Ascending aorta (tissue), 2 donors: ENCODE results near the gene WWC2. TPM values are rescaled to one million over a fixed set of nuclear protein-coding genes. Genes with fewer than 3 reads are reported as not detected.

Experiments
- DNase-seq, 2 donors: peaks; one replicate each; pipeline ENCODE4 v3.0.0-alpha.2; 2019; ENCODE audit warnings: low spot score in 2 of 2
- H3K27ac ChIP-seq, 2 donors: fragments of 200-600 bp; sonication (generic); one replicate each; pipeline ENCODE4 v1.5.1; 2016 to 2017; ENCODE audit warnings: mild to moderate bottlenecking in 1 of 2
- H3K27me3 ChIP-seq: fragments of 200-600 bp; sonication (generic); one replicate; pipeline ENCODE4 v1.5.1; 2017
- H3K36me3 ChIP-seq, 2 donors: fragments of 200-600 bp; sonication (generic); one replicate each; pipeline ENCODE4 v1.5.1; 2016
- H3K4me1 ChIP-seq, 2 donors: fragments of 200-600 bp; sonication (generic); one replicate each; pipeline ENCODE4 v1.5.1; 2016 to 2017; ENCODE audit warnings: mild to moderate bottlenecking in 1 of 2
- H3K4me3 ChIP-seq, 2 donors: fragments of 200-600 bp; sonication (generic); one replicate each; pipeline ENCODE4 v1.5.1; 2016 to 2017; ENCODE audit warnings: mild to moderate bottlenecking in 1 of 2
- H3K9me3 ChIP-seq, 2 donors: fragments of 200-600 bp; sonication (generic); one replicate each; pipeline ENCODE4 v1.5.1; 2016
- intact Hi-C: fragments of 100-400 bp; cut with DNase I; formaldehyde crosslinking; loops from one replicate; pipeline ENCODE4 v1.15.1; 2023
- total RNA-seq: library from RNA; depleted of rRNA; stranded (reverse); fragments of >200 nt; gene quantifications from one replicate; pipeline ENCODE4 v1.1.0, GENCODE V29; 2016
- TF ChIP-seq, protein P1 (sequence below), 3 experiments: fragments of 200-600 bp in 2 of 3; fragments of 450-650 bp in 1 of 3; sonication (generic) in 2 of 3; IDR thresholded peaks; one replicate each; pipeline ENCODE4 v1.5.1; 2016 to 2019; ENCODE audit warnings: antibody characterized with exemption in 3 of 3, mild to moderate bottlenecking in 1 of 3, moderate library complexity in 1 of 3

WWC2 gene
- total RNA-seq, 1 donor from 2014 or later, result 3.8 TPM

DNA sequence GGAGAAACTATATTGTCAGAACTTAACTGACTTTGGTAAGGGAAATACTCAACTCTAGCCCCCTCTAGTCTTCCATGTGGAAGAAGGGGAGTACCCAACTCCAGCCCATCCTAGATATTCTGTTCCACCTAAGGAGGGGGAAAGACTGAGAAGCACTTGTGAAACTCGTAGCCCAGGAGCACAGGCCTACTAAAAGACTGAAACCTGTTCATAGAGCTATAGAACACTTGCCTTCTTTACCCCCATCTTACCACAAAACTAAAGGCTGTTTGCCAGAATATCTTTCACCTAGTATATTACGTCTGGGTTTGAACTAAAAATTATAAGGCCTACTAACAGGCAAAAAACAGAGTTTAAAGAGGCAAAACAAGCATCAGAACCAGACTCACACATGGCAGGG is 205.5 kb downstream of the WWC2 start:
- TF ChIP-seq, protein P1, sequence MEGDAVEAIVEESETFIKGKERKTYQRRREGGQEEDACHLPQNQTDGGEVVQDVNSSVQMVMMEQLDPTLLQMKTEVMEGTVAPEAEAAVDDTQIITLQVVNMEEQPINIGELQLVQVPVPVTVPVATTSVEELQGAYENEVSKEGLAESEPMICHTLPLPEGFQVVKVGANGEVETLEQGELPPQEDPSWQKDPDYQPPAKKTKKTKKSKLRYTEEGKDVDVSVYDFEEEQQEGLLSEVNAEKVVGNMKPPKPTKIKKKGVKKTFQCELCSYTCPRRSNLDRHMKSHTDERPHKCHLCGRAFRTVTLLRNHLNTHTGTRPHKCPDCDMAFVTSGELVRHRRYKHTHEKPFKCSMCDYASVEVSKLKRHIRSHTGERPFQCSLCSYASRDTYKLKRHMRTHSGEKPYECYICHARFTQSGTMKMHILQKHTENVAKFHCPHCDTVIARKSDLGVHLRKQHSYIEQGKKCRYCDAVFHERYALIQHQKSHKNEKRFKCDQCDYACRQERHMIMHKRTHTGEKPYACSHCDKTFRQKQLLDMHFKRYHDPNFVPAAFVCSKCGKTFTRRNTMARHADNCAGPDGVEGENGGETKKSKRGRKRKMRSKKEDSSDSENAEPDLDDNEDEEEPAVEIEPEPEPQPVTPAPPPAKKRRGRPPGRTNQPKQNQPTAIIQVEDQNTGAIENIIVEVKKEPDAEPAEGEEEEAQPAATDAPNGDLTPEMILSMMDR (IDR thresholded peaks at IDR 0.05), result no peak
- H3K4me1 ChIP-seq, result no peaks in the 10 kb centered on the region

DNA sequence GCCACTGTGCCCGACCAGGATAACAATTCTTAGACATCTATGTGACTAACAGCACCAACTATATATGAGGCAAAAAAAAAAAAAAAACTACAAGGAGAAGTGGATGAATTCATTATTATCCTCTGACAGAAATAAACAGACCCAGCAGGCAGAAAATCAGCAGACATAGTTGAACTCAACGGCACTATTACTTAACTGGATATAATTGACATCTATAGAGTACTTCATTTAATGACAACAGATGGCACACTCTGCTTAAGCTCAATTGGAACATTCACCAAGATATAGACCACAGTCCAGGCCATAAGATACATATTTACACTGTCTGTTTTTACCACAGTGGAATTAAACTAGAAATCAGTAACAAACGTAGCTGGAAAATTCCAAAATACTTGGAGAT is 207.8 kb downstream of the WWC2 start:
- H3K4me1 ChIP-seq, result no peaks in the 10 kb centered on the region
- H3K9me3 ChIP-seq, result no peaks in the 10 kb centered on the region
- TF ChIP-seq, protein P1 (IDR thresholded peaks at IDR 0.05), result no peak
- H3K27ac ChIP-seq, result no peak overlapping the region
- intact Hi-C loops, result no loop called here
- no peaks in the 10 kb centered on the region for H3K27me3 ChIP-seq
- DNase-seq, result no peak
- H3K36me3 ChIP-seq, result peaks cover 0 to 18% of the 10 kb centered on the region in 2 donors
- no peak overlapping the region for H3K4me3 ChIP-seq

More for the DNA sequence above, 205.5 kb downstream of the WWC2 start:
- no peak for DNase-seq
- Histone ChIP-seq H3K27ac (no peak overlapping the region), H3K27me3 (no peaks in the 10 kb centered on the region), H3K9me3 (no peaks in the 10 kb centered on the region), H3K36me3 (peaks cover 0 to 16% of the 10 kb centered on the region in 2 donors), H3K4me3 (no peak overlapping the region)
- intact Hi-C loops, result no loop called here

DNA sequence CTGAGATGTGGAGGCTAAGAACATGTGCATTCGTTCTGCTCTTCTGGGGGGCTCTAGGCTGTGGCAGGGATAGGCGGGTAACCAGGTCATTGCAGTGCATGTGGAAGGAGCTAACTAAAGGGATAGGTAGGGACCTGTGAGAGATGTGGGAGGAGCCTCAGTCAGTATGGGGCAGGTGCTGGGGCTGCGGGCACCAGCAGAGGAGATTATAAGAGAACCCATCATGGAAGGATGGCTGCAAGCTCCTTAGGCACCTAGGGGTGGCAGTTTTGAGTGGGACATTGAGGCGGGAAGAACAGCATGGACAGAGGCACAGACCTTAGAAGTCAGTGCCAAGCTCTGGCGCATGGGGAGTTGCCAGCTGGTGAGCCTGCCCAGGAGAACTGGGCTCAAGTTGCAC is 213.8 kb downstream of the WWC2 start:
- TF ChIP-seq, protein P1 (IDR thresholded peaks at IDR 0.05), result no peak
- DNase-seq, result no peak
- Histone ChIP-seq H3K4me1 (no peaks in the 10 kb centered on the region), H3K27ac (no peak overlapping the region), H3K36me3 (peaks cover 12 to 51% of the 10 kb centered on the region in 2 donors), H3K27me3 (no peaks in the 10 kb centered on the region), H3K4me3 (no peak overlapping the region), H3K9me3 (no peaks in the 10 kb centered on the region)
- intact Hi-C loops, result no loop called here

DNA sequence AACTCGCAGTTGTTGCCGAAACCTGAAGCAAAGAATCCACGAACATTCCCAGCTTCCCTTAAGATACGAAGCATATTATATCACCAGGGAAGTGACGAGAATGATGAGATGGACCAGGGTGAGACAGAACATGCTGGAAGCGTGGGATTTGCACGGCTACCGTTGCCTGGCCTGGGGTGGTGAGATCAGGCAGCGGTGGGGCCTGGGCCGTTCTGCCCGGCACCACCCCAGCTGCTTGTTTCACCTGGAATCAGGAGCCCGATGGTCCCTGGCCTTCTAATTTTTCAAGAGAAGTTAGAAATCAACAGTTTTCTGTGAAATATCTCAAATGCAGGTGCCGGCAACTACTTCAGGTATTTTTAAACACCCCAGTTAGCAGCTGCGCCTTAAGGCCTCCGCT is 215.3 kb downstream of the WWC2 start:
- intact Hi-C loops, result no loop called here

DNA sequence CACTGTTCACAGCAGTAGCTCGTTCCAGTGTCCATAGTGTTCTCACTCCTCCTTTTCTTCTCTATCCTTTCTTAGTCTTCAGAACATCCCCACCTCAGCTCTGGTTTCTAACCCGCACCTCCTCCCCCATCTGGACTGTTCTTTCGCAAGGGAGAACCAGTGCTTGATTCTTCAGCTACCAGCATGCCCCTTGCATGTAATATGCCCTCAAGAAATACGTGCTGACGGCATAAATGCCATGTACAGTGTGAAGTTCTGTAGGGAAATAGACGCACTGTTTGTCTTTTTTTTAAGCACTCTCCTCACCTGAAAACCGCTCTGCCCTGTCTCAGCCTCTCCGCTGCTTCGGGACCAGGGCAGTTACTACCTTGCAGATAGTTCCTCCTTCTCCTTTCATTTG is 215.7 kb downstream of the WWC2 start:
- Histone ChIP-seq H3K27ac (no peak overlapping the region), H3K9me3 (no peaks in the 10 kb centered on the region)

More for the DNA sequence above, 215.3 kb downstream of the WWC2 start:
- H3K36me3 ChIP-seq, result peaks cover 12 to 54% of the 10 kb centered on the region in 2 donors
- DNase-seq, result no peak
- TF ChIP-seq, protein P1 (IDR thresholded peaks at IDR 0.05), result no peak
- H3K27ac ChIP-seq, result no peak overlapping the region
- no peaks in the 10 kb centered on the region for H3K9me3 ChIP-seq
- H3K27me3 ChIP-seq, result no peaks in the 10 kb centered on the region
- H3K4me3 ChIP-seq, result no peak overlapping the region
- H3K4me1 ChIP-seq, result no peaks in the 10 kb centered on the region

More for the DNA sequence above, 215.7 kb downstream of the WWC2 start:
- H3K36me3 ChIP-seq, result peaks cover 12 to 55% of the 10 kb centered on the region in 2 donors
- no peak for DNase-seq
- TF ChIP-seq, protein P1 (IDR thresholded peaks at IDR 0.05), result no peak
- no peak overlapping the region for H3K4me3 ChIP-seq
- H3K27me3 ChIP-seq, result no peaks in the 10 kb centered on the region
- intact Hi-C loops, result no loop called here
- no peaks in the 10 kb centered on the region for H3K4me1 ChIP-seq
